ENCODE data around the gene ZNF552. TPM values are rescaled to one million over a fixed set of nuclear protein-coding genes. Genes with fewer than 3 reads are reported as not detected.
A peak's percentile ranks its signal among the peaks of the same experiment; 100 is the strongest.
"Not testable (repeated sequence)": the region's sequence is repeated elsewhere in the genome, so short reads cannot be mapped to it uniquely, and the experiment has no call there.

ZNF552 gene
- total RNA-seq (2014; rRNA removed; shearing (Covaris generic)), result 2.6 and 4.9 TPM in 2 replicates

DNA sequence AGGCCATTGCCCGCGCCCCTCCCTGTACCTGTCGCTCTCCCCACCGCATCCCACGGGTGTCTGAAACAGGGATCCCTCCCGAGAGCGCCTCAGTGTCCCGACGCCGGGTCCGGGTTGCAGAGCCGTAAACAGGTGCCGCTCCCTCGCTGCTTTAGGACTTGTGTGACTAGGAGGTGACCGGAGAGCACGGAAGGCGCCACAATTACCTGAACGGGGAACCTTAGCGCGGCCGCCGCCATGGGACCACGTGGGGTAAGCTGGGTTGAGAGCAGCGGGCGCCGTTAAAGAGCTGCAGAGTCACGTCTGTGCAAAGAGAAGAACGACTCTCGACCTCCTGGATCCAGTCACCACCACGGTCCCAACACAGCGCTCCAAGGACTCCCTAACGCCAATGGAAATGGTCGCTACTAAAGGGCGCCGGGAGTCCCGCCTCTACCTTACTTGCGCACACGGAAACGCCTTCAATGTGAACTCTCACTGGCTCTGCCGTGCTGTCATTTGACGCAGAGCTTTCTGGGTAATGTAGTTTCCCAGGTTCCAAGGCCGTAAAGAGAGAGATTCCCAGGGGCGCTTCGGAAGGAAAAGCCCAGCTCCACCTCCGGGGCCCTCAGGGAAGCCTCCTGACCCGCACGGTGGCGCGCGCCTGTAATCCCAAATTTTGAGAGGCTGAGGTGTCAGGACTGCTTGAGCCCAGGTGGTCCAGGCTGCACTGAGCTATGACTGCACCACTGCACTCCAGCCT is at the start of gene ZNF552:
Gene ZNF552 (minus strand): TSS at position 409 of the 742 bp plus-strand sequence. CDS start 170 bp downstream, at position 239.
- peak; percentile 91 for DNase-seq (ENCODE audit: low read depth)

DNA sequence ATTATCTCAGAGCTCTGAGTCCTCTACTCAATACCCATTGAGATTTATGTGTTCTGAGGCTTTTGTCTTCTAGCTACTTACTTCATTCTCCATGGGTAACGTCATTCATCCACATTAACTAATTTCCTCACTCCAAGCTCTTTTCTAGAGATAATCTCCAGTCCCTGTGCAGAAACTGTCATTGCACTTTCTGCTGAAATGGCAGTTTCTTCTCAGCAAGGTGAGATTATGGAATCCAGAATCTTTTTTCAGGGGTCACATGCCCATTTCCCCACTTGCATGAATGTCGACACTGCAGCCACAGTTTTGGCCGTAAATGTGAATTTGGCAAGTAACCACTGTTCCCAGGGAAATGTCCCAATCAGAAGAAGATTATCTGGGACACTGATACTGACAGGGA is 47.6 kb upstream of the ZNF552 start:
- DNase-seq (ENCODE audit: low read depth), result not testable (repeated sequence)

DNA sequence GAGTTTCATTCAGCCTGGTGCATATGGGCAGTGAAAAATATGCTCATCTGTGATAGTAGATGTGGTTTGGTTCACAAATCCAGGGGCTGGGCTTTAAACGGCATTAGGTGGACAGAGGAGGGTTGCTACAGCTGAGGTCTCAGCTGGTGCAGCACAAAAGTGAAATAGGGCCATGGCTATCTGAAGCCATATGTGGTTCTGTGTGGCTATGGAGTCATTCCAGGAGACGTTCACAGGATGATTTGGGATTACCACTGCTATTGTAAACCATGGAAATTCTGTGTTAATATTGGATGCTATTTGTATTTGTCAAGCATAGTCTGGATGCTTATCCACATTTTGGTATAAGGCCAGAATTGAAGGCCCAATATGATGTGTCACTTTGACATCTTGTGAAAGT is 39.4 kb upstream of the ZNF552 start:
- not testable (repeated sequence) for DNase-seq (ENCODE audit: low read depth)

- not testable (repeated sequence) for DNase-seq (ENCODE audit: low read depth)
Observed at GRCh38 chr19:57851812-57852603, 37.3 kb upstream of the ZNF552 start.

DNA sequence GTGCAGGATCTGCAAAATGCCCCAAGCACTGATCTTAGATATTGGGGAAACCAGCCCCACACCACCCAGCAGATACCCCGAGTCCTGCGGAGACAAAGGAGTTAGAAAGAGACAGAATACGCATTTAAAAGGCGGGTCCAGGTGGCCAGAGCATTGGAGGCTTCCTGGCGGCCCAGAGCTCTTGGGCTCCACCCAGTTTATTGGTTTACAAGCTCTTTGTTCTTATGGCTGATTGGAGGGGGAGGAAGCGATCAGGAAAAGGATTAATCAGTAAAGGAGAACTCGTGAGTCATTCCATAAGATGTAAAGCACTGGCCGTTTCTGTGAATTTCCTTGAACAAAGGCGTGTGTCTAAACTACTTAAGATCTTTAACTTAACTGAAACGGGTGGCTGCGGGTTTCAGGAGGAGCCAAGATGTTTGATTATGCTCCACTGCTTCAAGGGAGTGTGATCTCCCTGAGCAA is 35.9 kb upstream of the ZNF552 start:
- peak; percentile 57 for DNase-seq (ENCODE audit: low read depth)

DNA sequence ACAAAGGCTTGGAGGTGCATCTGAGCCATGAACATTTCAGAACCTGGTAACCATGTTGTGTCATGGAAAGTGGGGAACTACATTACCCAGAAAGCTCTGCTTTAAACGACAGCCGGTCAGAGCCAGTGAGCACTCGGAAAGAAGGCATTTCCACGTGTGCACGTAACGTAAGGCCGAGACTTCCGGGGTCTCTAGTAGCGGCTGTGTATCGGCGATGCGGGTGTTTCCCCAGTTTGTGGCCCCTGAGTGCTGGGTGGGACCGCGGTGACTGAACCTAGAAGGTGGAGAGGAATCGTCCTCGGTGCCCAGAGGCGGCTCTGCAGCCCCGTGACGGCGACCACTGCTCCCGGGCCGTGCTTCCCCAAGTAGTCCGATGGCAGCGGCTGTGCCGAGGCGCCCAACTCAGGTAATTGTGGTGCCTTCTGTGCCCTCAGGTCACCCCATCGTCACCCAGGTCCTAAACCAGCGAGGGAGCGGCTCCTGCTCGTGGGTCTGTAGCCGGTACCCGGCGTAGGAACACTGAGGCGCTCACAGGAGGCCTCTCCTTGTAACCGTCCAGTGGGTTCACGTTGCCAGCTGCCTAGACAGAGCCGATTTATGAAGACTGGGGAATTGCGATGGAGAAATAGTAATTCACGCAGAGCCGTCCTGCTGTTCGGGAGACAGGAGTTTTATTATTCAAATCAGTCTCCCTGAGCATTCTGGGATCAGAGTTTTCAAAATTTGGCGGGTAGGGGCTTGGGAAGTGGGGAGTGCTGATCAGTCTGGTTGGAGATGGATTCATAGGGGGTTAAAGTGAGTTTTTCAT is 35.2 kb upstream of the ZNF552 start, which contains the start of gene ZNF587:
Gene ZNF587 (plus strand): TSS at position 194 of the 808 bp plus-strand sequence. CDS start 180 bp downstream, at position 374.
- DNase-seq (ENCODE audit: low read depth), result peak; percentile 86

DNA sequence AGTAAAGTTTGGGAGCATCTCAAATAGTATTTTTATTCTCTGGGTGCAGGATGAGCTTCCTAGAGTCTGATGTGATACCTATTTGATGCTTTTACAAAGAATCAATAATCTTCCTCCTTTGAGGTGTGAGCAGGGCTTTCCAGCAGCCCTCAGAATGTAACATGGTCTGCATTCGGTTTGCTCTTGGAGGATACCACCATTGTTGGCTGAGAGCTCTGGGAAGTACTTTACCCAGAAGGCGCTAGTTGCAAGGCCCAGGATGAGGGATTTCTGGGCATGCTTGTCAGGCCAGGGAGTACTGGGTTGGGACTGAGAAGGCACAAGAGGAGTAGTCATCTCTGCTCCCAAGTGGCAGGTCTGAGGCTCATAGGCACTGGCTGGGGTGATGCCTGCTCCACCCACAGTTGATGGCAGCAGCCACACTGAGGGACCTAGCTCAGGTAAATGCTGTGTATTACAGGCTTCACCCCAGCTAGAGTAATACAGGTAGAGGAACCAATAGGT is 34.5 kb upstream of the ZNF552 start:
- DNase-seq (ENCODE audit: low read depth), result not testable (repeated sequence)

GRCh38 chr19:57847164-57847563 is 32.5 kb upstream of the ZNF552 start:
- not testable (repeated sequence) for DNase-seq (ENCODE audit: low read depth)

DNA sequence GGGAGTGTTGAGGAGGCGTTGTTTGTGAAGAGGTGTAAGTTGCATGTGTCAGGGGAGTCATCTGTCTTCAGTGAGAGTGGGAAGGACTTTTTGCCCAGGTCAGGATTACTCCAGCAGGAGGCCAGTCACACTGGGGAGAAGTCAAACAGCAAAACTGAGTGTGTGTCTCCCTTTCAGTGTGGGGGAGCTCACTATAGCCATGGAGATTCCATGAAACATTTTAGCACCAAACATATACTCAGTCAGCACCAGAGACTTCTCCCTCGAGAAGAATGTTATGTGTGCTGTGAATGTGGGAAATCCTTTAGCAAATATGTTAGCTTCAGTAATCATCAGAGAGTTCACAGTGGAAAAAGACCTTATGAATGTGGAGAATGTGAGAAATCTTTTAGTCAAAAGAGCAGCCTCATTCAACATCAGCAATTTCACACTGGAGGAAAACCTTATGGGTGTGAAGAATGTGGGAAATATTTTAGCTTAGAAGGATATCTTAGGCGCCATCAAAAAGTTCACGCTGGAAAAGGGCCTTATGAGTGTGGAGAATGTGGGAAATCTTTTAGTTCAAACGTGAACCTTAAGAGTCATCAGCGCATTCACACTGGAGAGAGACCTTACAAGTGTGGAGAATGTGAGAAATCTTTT is 26.5 kb upstream of the ZNF552 start:
- DNase-seq (ENCODE audit: low read depth), result no peak

- not testable (repeated sequence) for DNase-seq (ENCODE audit: low read depth)
Observed at GRCh38 chr19:57838622-57839191, 24.0 kb upstream of the ZNF552 start.

DNA sequence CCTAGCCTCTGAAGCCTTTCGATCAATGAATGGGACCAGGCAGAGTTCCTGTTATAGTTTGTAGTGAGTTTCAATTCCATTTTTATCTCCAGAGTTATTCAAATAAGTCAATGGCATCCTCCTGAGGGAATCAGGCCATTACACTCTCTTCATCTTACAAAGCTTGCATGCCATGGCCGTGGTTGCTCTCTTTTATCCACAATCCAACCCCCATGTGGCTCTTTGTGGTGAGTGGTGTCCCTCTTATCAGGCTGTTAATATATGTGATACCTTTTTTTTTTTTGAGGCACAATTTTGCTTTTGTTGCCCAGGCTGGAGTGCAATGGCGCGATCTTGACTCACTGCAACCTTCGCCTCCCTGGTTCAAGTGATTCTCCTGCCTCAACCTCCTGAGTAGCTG is 22.3 kb upstream of the ZNF552 start:
- DNase-seq (ENCODE audit: low read depth), result not testable (repeated sequence)

- no peak for DNase-seq (ENCODE audit: low read depth)
Observed at GRCh38 chr19:57830071-57830602, 15.4 kb upstream of the ZNF552 start, which contains the start of gene ZNF587B. TSS of gene ZNF587B (plus strand) at chr19:57830299. CDS start at chr19:57830529, 230 bp downstream.

DNA sequence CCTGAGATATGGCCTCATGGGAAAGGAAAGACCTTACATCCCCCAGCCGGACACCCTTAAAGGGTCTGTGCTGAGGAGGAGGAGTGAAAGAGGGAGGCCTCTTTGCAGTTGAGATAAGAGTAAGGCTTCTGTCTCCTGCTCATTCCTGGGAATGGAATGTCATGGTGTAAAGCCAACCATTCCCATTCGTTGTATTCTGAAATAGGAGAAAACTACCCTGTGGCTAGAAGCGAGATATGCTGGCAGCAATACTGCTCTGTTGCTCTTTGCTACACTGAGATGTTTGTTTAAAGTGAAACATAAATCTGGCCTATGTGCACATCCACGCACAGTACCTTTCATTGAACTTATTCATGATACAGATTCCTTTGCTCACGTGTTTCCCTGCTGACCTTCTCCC is 14.6 kb upstream of the ZNF552 start:
- no peak for DNase-seq (ENCODE audit: low read depth)

GRCh38 chr19:57825511-57825910 is 10.8 kb upstream of the ZNF552 start:
- no peak for DNase-seq (ENCODE audit: low read depth)

DNA sequence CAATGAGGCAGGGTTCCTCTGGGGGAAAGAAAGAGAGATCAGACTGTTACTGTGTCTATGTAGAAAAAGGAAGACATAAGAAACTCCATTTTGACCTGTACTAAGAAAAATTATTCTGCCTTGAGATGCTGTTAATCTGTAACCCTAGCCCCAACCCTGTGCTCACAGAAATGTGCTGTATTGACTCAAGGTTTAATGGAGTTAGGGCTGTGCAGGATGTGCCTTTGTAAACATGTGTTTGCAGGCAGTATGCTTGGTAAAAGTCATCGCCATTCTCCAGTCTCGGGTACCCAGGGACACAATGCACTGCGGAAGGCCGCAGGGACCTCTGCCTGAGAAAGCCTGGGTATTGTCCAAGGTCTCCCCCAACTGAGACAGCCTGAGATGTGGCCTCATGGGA is 8.9 kb upstream of the ZNF552 start:
- not testable (repeated sequence) for DNase-seq (ENCODE audit: low read depth)

DNA sequence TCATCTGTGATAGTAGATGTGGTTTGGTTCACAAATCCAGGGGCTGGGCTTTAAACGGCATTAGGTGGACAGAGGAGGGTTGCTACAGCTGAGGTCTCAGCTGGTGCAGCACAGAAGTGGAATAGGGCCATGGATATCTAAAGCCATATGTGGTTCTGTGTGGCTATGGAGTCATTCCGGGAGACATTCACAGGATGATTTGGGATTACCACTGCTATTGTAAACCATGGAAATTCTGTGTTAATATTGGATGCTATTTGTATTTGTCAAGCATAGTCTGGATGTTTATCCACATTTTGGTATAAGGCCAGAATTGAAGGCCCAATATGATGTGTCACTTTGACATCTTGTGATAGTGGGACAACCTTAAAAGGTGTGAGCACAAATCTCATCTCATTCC is 8.4 kb upstream of the ZNF552 start:
- DNase-seq (ENCODE audit: low read depth), result not testable (repeated sequence)

DNA sequence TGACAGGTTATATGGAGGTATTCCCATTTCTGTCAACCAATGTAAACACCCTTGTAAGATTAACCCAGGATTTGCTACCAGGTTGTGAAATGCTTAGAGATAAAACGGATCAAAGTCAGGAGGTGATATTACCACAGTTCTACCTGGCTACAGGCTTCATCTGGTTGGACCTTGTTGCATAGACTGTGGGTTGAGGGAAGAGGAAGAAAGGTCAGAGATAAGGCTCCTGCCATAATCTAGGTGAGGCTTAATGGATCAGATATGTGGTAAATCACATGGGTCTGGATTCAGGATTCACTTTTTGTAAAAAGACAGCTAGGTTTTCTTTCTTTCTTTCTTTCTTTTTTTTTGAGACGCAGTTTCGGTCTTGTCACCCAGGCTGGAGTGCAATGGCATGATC is 6.8 kb upstream of the ZNF552 start:
- not testable (repeated sequence) for DNase-seq (ENCODE audit: low read depth)

- DNase-seq (ENCODE audit: low read depth), result not testable (repeated sequence)
Observed at GRCh38 chr19:57821095-57821494, 6.4 kb upstream of the ZNF552 start.

DNA sequence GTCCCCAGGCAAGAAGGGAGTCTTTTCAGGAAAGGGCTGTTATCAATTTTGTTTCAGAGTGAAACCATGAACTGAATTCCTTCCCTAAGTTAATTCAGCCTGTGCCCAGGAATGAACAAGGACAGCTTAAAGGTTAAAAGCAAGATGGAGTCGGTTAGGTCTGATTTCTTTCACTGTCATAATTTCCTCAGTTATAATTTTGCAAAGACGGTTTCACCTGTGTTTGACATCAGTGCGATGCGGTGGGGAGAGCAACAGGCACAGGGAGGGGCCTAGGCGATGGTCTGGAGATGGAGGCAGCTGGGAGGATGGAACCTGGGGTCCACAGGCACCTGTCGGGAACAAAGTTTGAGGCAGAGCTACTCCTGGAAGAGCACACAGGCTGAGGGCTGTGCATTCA is 5.9 kb upstream of the ZNF552 start:
- DNase-seq (ENCODE audit: low read depth), result no peak

GRCh38 chr19:57819475-57820148 is 4.9 kb upstream of the ZNF552 start:
- DNase-seq (ENCODE audit: low read depth), result peak; percentile 94

Data from RPMI7951 (cell line).